Body of pancreas (tissue), 4 donors: ENCODE results near the gene RIPK3. TPM values are rescaled to one million over a fixed set of nuclear protein-coding genes. Genes with fewer than 3 reads are reported as not detected.

Experiments
- ATAC-seq: fragments of 150-250 bp; one replicate; pipeline ENCODE4 v1.9.1; 2016
- DNase-seq, 4 donors: peaks; one replicate each; pipeline ENCODE4 v3.0.0-alpha.2; 2019
- H3K27ac ChIP-seq, 4 donors: fragments of 200-600 bp; sonication (generic); 1 replicate in 3 of 4; 2 replicates in 1 of 4; pipeline versions ENCODE4 v1.5.1 to v1.6.1; 2016 to 2019; ENCODE audit warnings: mild to moderate bottlenecking in 1 of 4, mixed read lengths in 1 of 4, moderate library complexity in 1 of 4
- H3K27me3 ChIP-seq, 2 donors: fragments of 200-600 bp; sonication (generic); one replicate each; pipeline ENCODE4 v1.6.0; 2016; ENCODE audit warnings: mild to moderate bottlenecking in 1 of 2
- H3K36me3 ChIP-seq, 2 donors: fragments of 200-600 bp; sonication (generic); replicated peaks in 1 of 2; 2 replicates each; pipeline ENCODE4 v1.5.1; 2016; ENCODE audit warnings: low read depth in 2 of 2; ENCODE audit not compliant: insufficient read depth in 1 of 2
- H3K4me1 ChIP-seq: fragments of 200-600 bp; sonication (generic); one replicate; pipeline ENCODE4 v1.6.0; 2016
- H3K4me3 ChIP-seq, 2 donors: fragments of 200-600 bp; sonication (generic); 1 replicate in 1 of 2; 2 replicates in 1 of 2; pipeline ENCODE4 v1.5.1; 2016 to 2019
- H3K9me3 ChIP-seq, 3 donors: fragments of 200-600 bp; sonication (generic); 1 replicate in 2 of 3; 2 replicates in 1 of 3; pipeline ENCODE4 v1.5.1; 2016
- CTCF ChIP-seq, 7 experiments: fragments of 450-650 bp in 4 of 7; fragments of 200-600 bp in 3 of 7; sonication (generic) in 3 of 7; IDR thresholded peaks; one replicate each; pipeline ENCODE4 v1.5.1; 2016 to 2019; ENCODE audit warnings: antibody characterized with exemption in 7 of 7
- POLR2A ChIP-seq, 3 donors: fragments of 450-650 bp; IDR thresholded peaks; one replicate each; pipeline ENCODE4 v1.6.1; 2016; ENCODE audit warnings: antibody characterized with exemption in 3 of 3, mild to moderate bottlenecking in 2 of 3
- WGBS, 2 donors: methylation state at CpG; one replicate each; pipeline ENCODE4 v1.1.5; 2017; 5-methylcytosine and 5-hydroxymethylcytosine counted together
- intact Hi-C: fragments of 100-400 bp; cut with DNase I; formaldehyde crosslinking; loops from one replicate; pipeline ENCODE4 v1.15.1; 2023
- total RNA-seq, 2 donors: library from RNA; depleted of rRNA; stranded (reverse); fragments of >200 nt; gene quantifications; one replicate each; pipeline ENCODE4 v1.1.0, GENCODE V29; 2016

Gene RIPK3
- total RNA-seq, 2 donors from 2014 or later: 6.0 to 9.9 TPM

- ATAC-seq: no peak
- TF ChIP-seq POLR2A (IDR thresholded peaks at IDR 0.05): no peak
- Histone ChIP-seq H3K27me3 (peaks cover 4 to 5% of the 10 kb centered on the region in 2 donors), H3K4me3 (no peak overlapping the region), H3K4me1 (peaks cover 34% of the 10 kb centered on the region), H3K9me3 (no peaks in the 10 kb centered on the region), H3K27ac (no peak overlapping the region), H3K36me3 (no peaks in the 10 kb centered on the region)
- intact Hi-C loops: loop anchor here (10.0 kb wide), 1 partner anchor 96 kb away; no protein-coding TSS in a partner anchor
- 67 to 72% methylated on average over 13 to 14 of the region's 14 CpGs for WGBS, 2 donors
- no peak for DNase-seq
These were observed 948 bp downstream of the RIPK3 start for GRCh38 chr14:24338843-24339242.

GRCh38 chr14:24337824-24338175, 2.0 kb downstream of the RIPK3 start:
- 90 to 94% methylated on average over 8 of the region's 8 CpGs for WGBS, 2 donors
- Histone ChIP-seq H3K4me1 (peaks cover 43% of the 10 kb centered on the region), H3K4me3 (no peak overlapping the region), H3K27me3 (peaks cover 4 to 5% of the 10 kb centered on the region in 2 donors), H3K9me3 (no peaks in the 10 kb centered on the region), H3K36me3 (no peaks in the 10 kb centered on the region), H3K27ac (no peak overlapping the region)
- TF ChIP-seq CTCF (IDR thresholded peaks at IDR 0.05) (no peak), POLR2A (IDR thresholded peaks at IDR 0.05) (no peak)
- intact Hi-C loops: loop anchor here (10.0 kb wide), 1 partner anchor 97 kb away; no protein-coding TSS in a partner anchor
- DNase-seq (no peak), ATAC-seq (no peak)

- Histone ChIP-seq H3K36me3 (no peaks in the 10 kb centered on the region), H3K4me3 (no peak overlapping the region), H3K27ac (no peak overlapping the region), H3K9me3 (no peaks in the 10 kb centered on the region), H3K27me3 (peaks cover 4 to 5% of the 10 kb centered on the region in 2 donors), H3K4me1 (peaks cover 48% of the 10 kb centered on the region)
- TF ChIP-seq CTCF (IDR thresholded peaks at IDR 0.05) (no peak), POLR2A (IDR thresholded peaks at IDR 0.05) (no peak)
- 79 to 83% methylated on average over 6 to 7 of the region's 7 CpGs for WGBS, 2 donors
- intact Hi-C loops: loop anchor here (10.0 kb wide), 1 partner anchor 98 kb away; no protein-coding TSS in a partner anchor
- ATAC-seq (no peak), DNase-seq (no peak)
These were observed 2.5 kb downstream of the RIPK3 start for GRCh38 chr14:24337144-24337823.

- 62 to 78% methylated on average over 6 to 12 of the region's 12 CpGs for WGBS, 2 donors
- peaks cover 54% of the 10 kb centered on the region for H3K4me1 ChIP-seq
These were observed 4.2 kb downstream of the RIPK3 start for GRCh38 chr14:24335461-24336171.

More at GRCh38 chr14:24335461-24336171, 4.2 kb downstream of the RIPK3 start:
- Histone ChIP-seq H3K9me3 (no peaks in the 10 kb centered on the region), H3K27ac (peak overlapping the region in 1 of 4 donors; percentile 24), H3K4me3 (no peak overlapping the region), H3K36me3 (no peaks in the 10 kb centered on the region), H3K27me3 (peaks cover 4 to 5% of the 10 kb centered on the region in 2 donors)
- TF ChIP-seq CTCF (IDR thresholded peaks at IDR 0.05) (no peak), POLR2A (IDR thresholded peaks at IDR 0.05) (no peak)
- no peak for ATAC-seq
- DNase-seq: no peak
- intact Hi-C loops: loop anchor here (10.0 kb wide), 1 partner anchor 99 kb away; no protein-coding TSS in a partner anchor
